GM12878 (cell line): Measurements from ENCODE around the gene RHOT1.

Experiments
- CREM ChIP-seq: IDR thresholded peaks from 2 replicates; pipeline ENCODE4 v1.6.1; 2014; ENCODE audit warnings: antibody characterized with exemption, low read depth
- CUX1 ChIP-seq: IDR thresholded peaks from 2 replicates; pipeline ENCODE4 v1.6.1; 2012; ENCODE audit warnings: improper control_type of control experiment, low read depth, low read length; ENCODE audit not compliant: insufficient replicate concordance
- JUNB ChIP-seq: IDR thresholded peaks from 2 replicates; pipeline ENCODE4 v1.6.1; 2016; ENCODE audit warnings: antibody characterized with exemption, mild to moderate bottlenecking
- ZNF207 ChIP-seq: fragments of 450-650 bp; IDR thresholded peaks from 2 replicates; pipeline ENCODE4 v1.6.1; 2014; ENCODE audit warnings: antibody characterized with exemption, mild to moderate bottlenecking, borderline replicate concordance
- ZNF274 ChIP-seq: IDR thresholded peaks from one replicate; pipeline ENCODE4 v1.8.0; 2011; ENCODE audit not compliant: insufficient read length, insufficient read depth

GRCh38 chr17:32120716-32121115 is 21.6 kb upstream of the RHOT1 start:
- no peak for TF ChIP-seq CREM
- TF ChIP-seq ZNF207 = no peak
- no peak for TF ChIP-seq JUNB
- TF ChIP-seq CUX1 = no peak
- no peak for TF ChIP-seq ZNF274
